Glutamatergic neuron (in vitro differentiated cells): Measurements from ENCODE around the gene GARIN6. TPM values are rescaled to one million over a fixed set of nuclear protein-coding genes. Genes with fewer than 3 reads are reported as not detected.

Experiments used
- DNase-seq: peaks from one replicate; pipeline ENCODE4 v3.0.0; 2022
- H3K27ac Mint-ChIP-seq: one replicate; pipeline ENCODE4 v1.8.0; 2020; ENCODE audit warnings: mild to moderate bottlenecking, mixed read lengths, inconsistent platforms; ENCODE audit not compliant: unreplicated experiment
- H3K27me3 Mint-ChIP-seq: one replicate; pipeline ENCODE4 v1.8.0; 2020; ENCODE audit warnings: mild to moderate bottlenecking, moderate library complexity, mixed read lengths, inconsistent platforms; ENCODE audit not compliant: unreplicated experiment
- H3K36me3 Mint-ChIP-seq: one replicate; pipeline ENCODE4 v1.8.0; 2020; ENCODE audit warnings: mild to moderate bottlenecking, mixed read lengths, inconsistent platforms; ENCODE audit not compliant: unreplicated experiment
- H3K4me1 Mint-ChIP-seq: one replicate; pipeline ENCODE4 v1.8.0; 2020; ENCODE audit warnings: mild to moderate bottlenecking, low read depth, mixed read lengths, inconsistent platforms; ENCODE audit not compliant: unreplicated experiment
- H3K4me3 Mint-ChIP-seq: one replicate; pipeline ENCODE4 v1.8.0; 2020; ENCODE audit warnings: mild to moderate bottlenecking, mixed read lengths, inconsistent platforms; ENCODE audit not compliant: unreplicated experiment
- H3K9me3 Mint-ChIP-seq: one replicate; pipeline ENCODE4 v1.8.0; 2020; ENCODE audit warnings: mild to moderate bottlenecking, moderate library complexity, mixed read lengths, inconsistent platforms; ENCODE audit not compliant: unreplicated experiment
- CTCF ChIP-seq: fragments of 200-600 bp; sonication (generic); IDR thresholded peaks from one replicate; pipeline ENCODE4 v1.5.0; 2021; ENCODE audit not compliant: partially characterized antibody, unreplicated experiment
- long read RNA-seq: library from polyadenylated mRNA; unstranded; transcript quantifications from one replicate; pipeline ENCODE4 v2.0.0, GENCODE V29; 2020; ENCODE audit not compliant: unreplicated experiment
- total RNA-seq: library from RNA; stranded (reverse); fragmentation: NEBNext Ultra II Directional; extraction: Animal tissue kit (Norgen Biotek cat#: 25700); gene quantifications from one replicate; pipeline ENCODE4 v1.2.1, GENCODE V29; 2021; ENCODE audit not compliant: unreplicated experiment

GARIN6 gene
- not detected for total RNA-seq
- long read RNA-seq = 0 reads

GRCh38 chr12:99647453-99647852 lies at the start of gene GARIN6:
Gene GARIN6 (plus strand): TSS chr12:99647753. CDS start chr12:99648175, 422 bp downstream.
- no peak for TF ChIP-seq CTCF
- peaks cover 1% of the 10 kb centered on the region for H3K9me3 Mint-ChIP-seq
- no peaks in the 10 kb centered on the region for H3K4me1 Mint-ChIP-seq
- no peak for DNase-seq
- H3K27ac Mint-ChIP-seq = no peak within 1 kb of the TSS
- H3K27me3 Mint-ChIP-seq = no peaks in the 10 kb centered on the region
- H3K4me3 Mint-ChIP-seq = no peak within 1 kb of the TSS
- no peaks in the 10 kb centered on the region for H3K36me3 Mint-ChIP-seq

GRCh38 chr12:99598785-99599184 lies 48.8 kb upstream of the GARIN6 start:
- Mint-ChIP-seq H3K27ac (no peak overlapping the region), H3K9me3 (no peaks in the 10 kb centered on the region), H3K36me3 (no peaks in the 10 kb centered on the region), H3K4me3 (no peak overlapping the region), H3K4me1 (no peaks in the 10 kb centered on the region), H3K27me3 (no peaks in the 10 kb centered on the region)
- DNase-seq = no peak
- no peak for TF ChIP-seq CTCF

GRCh38 chr12:99600388-99600787 lies 47.2 kb upstream of the GARIN6 start:
- H3K36me3 Mint-ChIP-seq = no peaks in the 10 kb centered on the region
- H3K4me3 Mint-ChIP-seq = no peak overlapping the region
- H3K27me3 Mint-ChIP-seq = no peaks in the 10 kb centered on the region
- no peak for DNase-seq
- H3K27ac Mint-ChIP-seq = no peak overlapping the region
- H3K4me1 Mint-ChIP-seq = no peaks in the 10 kb centered on the region
- H3K9me3 Mint-ChIP-seq = no peaks in the 10 kb centered on the region
- no peak for TF ChIP-seq CTCF

GRCh38 chr12:99609455-99610181 lies 37.9 kb upstream of the GARIN6 start:
- no peaks in the 10 kb centered on the region for H3K9me3 Mint-ChIP-seq
- no peak for DNase-seq

More at GRCh38 chr12:99609455-99610181, 37.9 kb upstream of the GARIN6 start:
- Mint-ChIP-seq H3K27ac (no peak overlapping the region), H3K36me3 (no peaks in the 10 kb centered on the region), H3K27me3 (no peaks in the 10 kb centered on the region), H3K4me3 (no peak overlapping the region), H3K4me1 (no peaks in the 10 kb centered on the region)
- no peak for TF ChIP-seq CTCF
